ENCODE data around the gene PTH1R.

Gene PTH1R

GRCh38 chr3:46877406-46878125, at the start of gene PTH1R:
Gene PTH1R (plus strand): TSS chr3:46877721. CDS start chr3:46883560, 5,839 bp downstream.
- H3K9me3 Mint-ChIP-seq: no peaks in the 10 kb centered on the region
- H3K27me3 Mint-ChIP-seq: peaks cover 22 to 28% of the 10 kb centered on the region in 2 donors
- ATAC-seq (replicated peaks) (no peak), DNase-seq (no peak)
- H3K4me3 Mint-ChIP-seq: no peak within 1 kb of the TSS
- H3K27ac Mint-ChIP-seq: no peak within 1 kb of the TSS
- H3K36me3 Mint-ChIP-seq: no peaks in the 10 kb centered on the region
- peaks cover 21 to 35% of the 10 kb centered on the region in 2 donors for H3K4me1 Mint-ChIP-seq

DNA sequence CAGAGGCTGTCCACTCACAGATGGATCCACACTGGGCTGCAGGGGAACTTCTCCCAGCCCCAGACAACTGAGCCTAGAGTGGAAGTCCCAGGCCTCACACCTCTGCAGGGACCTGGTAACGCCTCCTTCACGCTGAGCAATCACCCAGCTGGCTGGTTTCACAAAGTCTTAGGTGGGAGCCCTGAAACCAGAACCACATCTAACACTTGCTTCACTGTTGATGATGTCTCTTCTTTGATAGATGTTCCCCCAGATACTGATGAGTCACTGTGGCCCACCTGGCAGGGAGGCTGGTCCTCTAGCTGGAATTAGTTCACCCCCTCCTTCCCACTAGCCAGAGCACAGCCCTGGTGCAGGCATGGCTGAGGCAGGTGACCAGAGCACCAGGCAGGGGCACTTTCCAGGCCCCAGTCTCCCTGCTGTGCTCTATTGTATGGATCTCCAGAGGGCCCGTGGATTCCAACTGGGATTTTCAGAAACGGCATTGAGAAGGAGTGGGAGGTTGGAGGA, 47.8 kb upstream of the PTH1R start:
- peaks cover 0 to 4% of the 10 kb centered on the region in 2 donors for H3K27me3 Mint-ChIP-seq
- DNase-seq (no peak), ATAC-seq (replicated peaks) (peak; percentile 59 to 69)
- H3K27ac Mint-ChIP-seq: no peak overlapping the region
- H3K36me3 Mint-ChIP-seq: peaks cover 1 to 2% of the 10 kb centered on the region in 2 donors
- no peaks in the 10 kb centered on the region for H3K9me3 Mint-ChIP-seq
- H3K4me3 Mint-ChIP-seq: no peak overlapping the region
- no peaks in the 10 kb centered on the region for H3K4me1 Mint-ChIP-seq

DNA sequence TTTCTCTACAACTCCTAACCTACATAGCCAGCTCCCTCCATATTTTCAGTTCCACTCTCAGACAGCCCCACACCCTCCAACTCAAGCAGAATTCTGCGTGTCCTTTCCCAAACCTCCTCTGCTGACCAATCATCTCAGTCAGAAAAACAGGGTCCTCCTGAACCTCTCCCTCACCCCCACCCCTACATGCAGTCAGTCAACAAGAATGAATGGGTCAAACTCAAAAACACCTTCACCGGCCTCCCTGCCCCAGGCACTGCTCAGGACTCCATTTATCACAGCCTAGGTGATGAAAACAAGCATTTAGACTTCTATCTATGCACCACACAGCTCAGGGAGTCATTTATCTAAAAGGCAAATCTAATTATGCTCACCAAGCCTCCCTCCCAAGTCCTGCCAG, 46.7 kb upstream of the PTH1R start:
- Mint-ChIP-seq H3K27ac (no peak overlapping the region), H3K9me3 (no peaks in the 10 kb centered on the region), H3K4me3 (no peak overlapping the region), H3K27me3 (peaks cover 0 to 4% of the 10 kb centered on the region in 2 donors), H3K4me1 (no peaks in the 10 kb centered on the region), H3K36me3 (peaks cover 2 to 4% of the 10 kb centered on the region in 2 donors)
- ATAC-seq (replicated peaks) (no peak), DNase-seq (no peak)

- ATAC-seq (replicated peaks) (no peak), DNase-seq (no peak)
- no peaks in the 10 kb centered on the region for H3K4me1 Mint-ChIP-seq
- H3K4me3 Mint-ChIP-seq: no peak overlapping the region
- H3K27ac Mint-ChIP-seq: no peak overlapping the region
- no peaks in the 10 kb centered on the region for H3K9me3 Mint-ChIP-seq
- H3K36me3 Mint-ChIP-seq: peaks cover 2 to 4% of the 10 kb centered on the region in 2 donors
- peaks cover 0 to 4% of the 10 kb centered on the region in 2 donors for H3K27me3 Mint-ChIP-seq
Observed at GRCh38 chr3:46831316-46831715, 46.2 kb upstream of the PTH1R start.

DNA sequence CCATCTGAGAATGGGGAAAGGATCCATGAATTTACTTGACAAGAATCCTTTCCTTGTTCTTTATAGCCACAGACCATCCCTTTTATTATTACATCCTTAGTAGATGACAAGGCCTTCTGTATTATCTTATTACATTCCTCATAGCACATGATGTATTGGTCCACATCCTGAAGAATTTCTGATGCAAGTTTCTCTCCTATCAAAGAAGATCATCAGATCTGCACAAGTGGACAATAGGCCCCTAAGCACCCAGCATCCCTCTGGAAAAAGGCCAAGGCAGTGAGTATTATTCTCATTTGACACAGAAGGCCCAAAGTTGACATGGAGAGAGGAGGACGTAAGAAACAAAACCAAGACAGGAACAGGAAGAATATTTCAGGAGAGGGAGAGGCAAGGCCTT, 45.7 kb upstream of the PTH1R start:
- Mint-ChIP-seq H3K9me3 (no peaks in the 10 kb centered on the region), H3K27me3 (no peaks in the 10 kb centered on the region), H3K4me3 (no peak overlapping the region), H3K4me1 (no peaks in the 10 kb centered on the region), H3K36me3 (peaks cover 2 to 4% of the 10 kb centered on the region in 2 donors), H3K27ac (no peak overlapping the region)
- ATAC-seq (replicated peaks): no peak
- DNase-seq: no peak

DNA sequence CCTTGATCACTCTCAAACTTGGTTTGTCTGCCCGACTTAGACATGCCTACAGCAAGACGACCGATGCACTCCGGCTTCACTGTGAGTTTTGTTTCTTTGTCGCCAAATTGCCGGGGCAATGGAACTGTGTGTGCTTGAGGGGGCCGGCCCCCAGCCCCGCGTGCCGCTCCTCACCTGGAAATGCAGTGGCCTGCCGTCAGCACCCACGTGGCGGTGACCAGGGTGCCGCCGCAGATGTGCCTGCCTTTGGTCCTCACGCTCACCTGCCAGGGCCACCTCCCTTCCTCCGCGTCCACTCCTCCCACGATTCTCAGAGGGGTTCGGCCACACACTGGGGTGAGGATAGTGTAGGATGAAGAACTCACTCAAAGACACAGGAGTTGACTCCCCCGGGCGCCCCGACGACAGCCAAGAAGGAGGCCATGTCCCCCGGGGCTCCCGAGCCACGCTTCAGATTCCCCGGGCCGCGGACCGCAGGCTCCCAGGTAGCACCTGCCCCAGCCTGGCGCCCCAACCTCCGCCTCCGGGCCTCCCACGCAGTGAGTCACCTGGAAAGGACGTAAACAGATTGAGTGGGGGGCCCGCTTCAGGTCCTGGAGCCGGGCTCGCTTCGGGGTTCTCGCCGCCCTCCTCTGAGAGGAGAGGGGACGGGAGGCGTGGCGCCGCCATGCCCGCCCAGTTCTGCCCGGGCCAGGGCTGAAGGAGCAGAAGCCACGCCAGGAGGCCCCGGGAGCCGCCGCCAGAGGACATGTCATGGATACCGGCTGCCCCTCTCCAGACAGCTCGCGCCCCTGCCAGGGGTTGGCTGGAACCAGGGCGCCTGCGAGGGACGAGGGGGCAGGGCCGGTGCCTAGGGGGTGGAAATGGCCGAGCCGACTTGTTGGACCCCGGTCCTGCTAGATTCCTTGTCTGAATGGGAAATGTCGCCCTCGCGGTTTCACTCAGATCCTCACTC, 43.9 kb upstream of the PTH1R start:
- H3K27ac Mint-ChIP-seq: no peak overlapping the region
- no peaks in the 10 kb centered on the region for H3K27me3 Mint-ChIP-seq
- DNase-seq (no peak), ATAC-seq (replicated peaks) (no peak)
- H3K4me1 Mint-ChIP-seq: no peaks in the 10 kb centered on the region
- no peak overlapping the region for H3K4me3 Mint-ChIP-seq
- peaks cover 11 to 18% of the 10 kb centered on the region in 2 donors for H3K36me3 Mint-ChIP-seq
- H3K9me3 Mint-ChIP-seq: peaks cover 4 to 13% of the 10 kb centered on the region in 2 donors

DNA sequence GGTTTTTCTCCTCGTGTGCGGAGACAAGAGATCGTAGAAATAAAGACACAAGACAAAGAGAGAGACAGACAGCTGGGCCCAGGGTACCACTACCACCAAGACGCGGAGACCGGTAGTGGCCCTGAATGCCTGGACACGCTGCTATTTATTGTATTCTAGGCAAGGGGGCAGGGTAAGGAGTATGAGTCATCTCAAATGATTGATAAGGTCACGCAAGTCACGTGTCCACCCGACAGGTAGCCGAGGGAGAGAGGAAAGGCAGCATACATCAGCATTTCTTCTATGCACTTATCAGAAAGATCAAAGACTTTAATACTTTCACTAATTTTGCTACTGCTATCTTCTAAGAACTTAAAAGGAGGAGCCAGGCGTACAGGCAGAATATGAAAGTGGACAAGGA, 42.5 kb upstream of the PTH1R start:
- H3K4me3 Mint-ChIP-seq: no peak overlapping the region
- H3K27ac Mint-ChIP-seq: no peak overlapping the region
- ATAC-seq (replicated peaks) (no peak), DNase-seq (no peak)
- H3K4me1 Mint-ChIP-seq: no peaks in the 10 kb centered on the region
- H3K27me3 Mint-ChIP-seq: no peaks in the 10 kb centered on the region
- peaks cover 9 to 22% of the 10 kb centered on the region in 2 donors for H3K9me3 Mint-ChIP-seq
- peaks cover 14 to 26% of the 10 kb centered on the region in 2 donors for H3K36me3 Mint-ChIP-seq

DNA sequence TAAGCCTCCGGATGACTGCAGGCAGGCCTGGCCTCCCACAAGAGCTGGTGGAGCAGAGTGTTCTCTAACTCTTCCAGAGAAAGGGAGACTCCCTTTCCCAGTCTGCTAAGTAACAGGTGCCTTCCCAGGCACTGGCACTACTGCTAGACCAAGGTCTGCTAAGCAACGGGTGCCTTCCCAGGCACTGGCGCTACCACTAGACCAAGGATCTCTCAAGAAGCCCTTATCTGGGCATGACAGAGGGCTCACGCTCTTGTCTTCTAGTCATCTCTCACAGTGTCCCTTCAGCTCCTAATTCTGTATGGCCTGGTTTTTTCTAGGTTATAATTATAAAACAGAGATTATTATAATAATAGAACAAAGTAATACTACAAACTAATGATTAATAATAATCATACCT, 42.0 kb upstream of the PTH1R start:
- Mint-ChIP-seq H3K9me3 (peaks cover 11 to 26% of the 10 kb centered on the region in 2 donors), H3K4me3 (no peak overlapping the region), H3K4me1 (no peaks in the 10 kb centered on the region), H3K27me3 (no peaks in the 10 kb centered on the region), H3K36me3 (peaks cover 14 to 29% of the 10 kb centered on the region in 2 donors), H3K27ac (no peak overlapping the region)
- ATAC-seq (replicated peaks): no peak
- DNase-seq: no peak

DNA sequence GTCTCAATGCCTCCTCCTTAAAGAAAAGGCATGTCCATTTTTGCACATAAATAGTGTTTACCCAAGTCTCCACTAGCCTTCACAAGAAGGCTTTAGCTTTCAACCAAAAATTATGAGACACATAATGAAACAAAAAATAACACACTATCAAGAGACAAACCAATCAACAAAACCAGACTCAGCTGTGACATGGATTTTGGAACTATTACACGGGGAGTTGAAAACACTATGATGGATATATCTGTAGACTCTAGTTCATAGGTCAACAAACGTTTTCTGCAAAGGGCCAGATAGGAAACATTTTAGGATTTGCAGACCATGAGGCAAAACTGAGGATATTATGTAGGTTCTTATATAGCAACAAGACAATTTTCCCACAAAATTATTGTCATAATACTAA, 39.2 kb upstream of the PTH1R start:
- no peak for ATAC-seq (replicated peaks)
- Mint-ChIP-seq H3K9me3 (peaks cover 24 to 35% of the 10 kb centered on the region in 2 donors), H3K27me3 (no peaks in the 10 kb centered on the region), H3K4me3 (no peak overlapping the region), H3K36me3 (peaks cover 18 to 37% of the 10 kb centered on the region in 2 donors), H3K4me1 (no peaks in the 10 kb centered on the region), H3K27ac (no peak overlapping the region)
- no peak for DNase-seq

DNA sequence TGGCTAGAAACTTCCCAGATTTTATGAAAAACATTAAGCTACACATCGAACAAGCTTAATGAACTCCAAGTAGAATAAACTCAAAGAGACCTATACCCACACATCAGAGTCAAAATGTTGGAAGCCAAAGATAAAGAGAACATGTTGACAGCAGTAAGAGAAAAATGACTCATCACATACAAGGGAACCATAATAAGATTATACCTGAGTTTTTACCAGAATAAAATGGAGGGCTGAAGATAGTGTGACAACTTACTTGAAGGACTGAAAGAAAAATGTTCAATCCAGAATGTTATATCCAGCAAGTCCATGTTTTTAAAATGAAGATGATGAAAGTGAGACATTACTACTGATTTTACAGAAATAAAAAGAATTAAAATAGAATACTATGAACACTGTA, 37.0 kb upstream of the PTH1R start:
- no peaks in the 10 kb centered on the region for H3K27me3 Mint-ChIP-seq
- ATAC-seq (replicated peaks): no peak
- H3K4me3 Mint-ChIP-seq: no peak overlapping the region
- no peak for DNase-seq
- H3K9me3 Mint-ChIP-seq: peaks cover 24 to 35% of the 10 kb centered on the region in 2 donors
- peaks cover 3 to 7% of the 10 kb centered on the region in 2 donors for H3K4me1 Mint-ChIP-seq
- peaks cover 16 to 33% of the 10 kb centered on the region in 2 donors for H3K36me3 Mint-ChIP-seq
- H3K27ac Mint-ChIP-seq: no peak overlapping the region

DNA sequence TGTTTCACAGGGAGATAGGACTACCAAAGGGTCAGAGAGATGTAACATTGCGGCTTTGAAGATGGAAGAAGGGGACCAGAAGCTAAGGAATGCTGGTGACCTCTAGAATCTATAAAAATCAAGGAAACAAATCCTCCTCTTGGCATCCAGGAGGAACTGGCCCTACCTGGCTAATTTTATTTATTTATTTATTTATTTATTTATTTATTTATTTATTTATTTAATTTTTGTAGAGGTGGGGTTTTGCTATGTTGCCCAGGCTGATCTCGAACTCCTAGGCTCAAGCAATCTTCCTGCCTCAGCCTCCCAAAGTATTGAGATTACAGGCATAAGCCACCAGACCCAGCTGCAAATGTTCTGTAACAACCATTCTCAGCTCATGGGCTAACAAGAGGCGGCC, 34.0 kb upstream of the PTH1R start:
- Mint-ChIP-seq H3K36me3 (peaks cover 7 to 20% of the 10 kb centered on the region in 2 donors), H3K27me3 (no peaks in the 10 kb centered on the region), H3K27ac (no peak overlapping the region), H3K4me3 (no peak overlapping the region), H3K4me1 (peaks cover 9 to 16% of the 10 kb centered on the region in 2 donors), H3K9me3 (peaks cover 20 to 24% of the 10 kb centered on the region in 2 donors)
- ATAC-seq (replicated peaks) (no peak), DNase-seq (no peak)

DNA sequence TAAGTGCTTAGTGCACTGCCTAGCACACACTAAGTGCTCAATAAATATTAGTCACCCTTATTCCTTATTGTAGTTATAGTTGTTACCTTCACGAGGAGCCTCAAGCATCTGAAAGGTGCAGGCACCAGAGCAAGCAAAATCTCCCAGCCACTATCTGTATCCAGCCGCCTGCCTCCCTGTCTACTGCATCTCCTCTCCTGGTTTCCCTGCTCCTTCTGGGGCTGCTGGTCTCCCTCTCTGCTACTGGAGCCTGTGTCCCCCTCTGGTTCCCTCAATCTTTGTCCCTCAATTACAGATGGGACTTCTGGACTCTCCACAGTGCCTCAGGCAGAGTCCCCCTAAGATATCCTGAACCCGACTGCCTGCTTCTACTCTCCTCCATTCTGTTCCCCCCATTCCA, 33.1 kb upstream of the PTH1R start:
- no peak for DNase-seq
- Mint-ChIP-seq H3K9me3 (peaks cover 16% of the 10 kb centered on the region in 2 donors), H3K27ac (no peak overlapping the region), H3K27me3 (no peaks in the 10 kb centered on the region), H3K36me3 (peaks cover 4 to 14% of the 10 kb centered on the region in 2 donors), H3K4me3 (peak overlapping the region; percentile 26 to 42), H3K4me1 (peaks cover 9 to 16% of the 10 kb centered on the region in 2 donors)
- ATAC-seq (replicated peaks): no peak

DNA sequence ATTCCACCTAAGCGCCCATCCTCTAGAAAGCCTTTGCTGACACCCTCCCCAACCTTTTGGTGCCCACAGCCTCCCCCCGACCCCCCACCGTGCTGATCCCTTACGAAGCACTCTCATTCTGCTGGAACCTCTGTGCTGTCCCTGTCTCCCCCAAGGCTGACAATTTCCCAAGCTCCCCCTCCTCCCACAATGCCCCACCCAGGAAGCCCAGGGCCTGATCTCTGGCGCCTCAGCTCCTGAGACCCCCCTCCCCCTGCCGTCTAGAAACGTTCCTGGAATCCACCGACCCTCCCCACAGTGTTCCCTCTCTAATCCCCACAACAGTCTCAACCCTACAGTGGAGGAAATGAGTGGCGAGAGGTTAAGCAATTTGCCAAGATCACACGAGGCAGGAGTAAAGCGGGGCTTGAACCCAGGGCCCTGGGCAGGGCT, 32.6 kb upstream of the PTH1R start:
- ATAC-seq (replicated peaks) (no peak), DNase-seq (no peak)
- H3K27me3 Mint-ChIP-seq: no peaks in the 10 kb centered on the region
- H3K27ac Mint-ChIP-seq: peak overlapping the region; percentile 94
- H3K9me3 Mint-ChIP-seq: peaks cover 15 to 16% of the 10 kb centered on the region in 2 donors
- H3K36me3 Mint-ChIP-seq: peaks cover 4 to 13% of the 10 kb centered on the region in 2 donors
- peaks cover 9 to 16% of the 10 kb centered on the region in 2 donors for H3K4me1 Mint-ChIP-seq
- peak overlapping the region; percentile 88 to 92 for H3K4me3 Mint-ChIP-seq

DNA sequence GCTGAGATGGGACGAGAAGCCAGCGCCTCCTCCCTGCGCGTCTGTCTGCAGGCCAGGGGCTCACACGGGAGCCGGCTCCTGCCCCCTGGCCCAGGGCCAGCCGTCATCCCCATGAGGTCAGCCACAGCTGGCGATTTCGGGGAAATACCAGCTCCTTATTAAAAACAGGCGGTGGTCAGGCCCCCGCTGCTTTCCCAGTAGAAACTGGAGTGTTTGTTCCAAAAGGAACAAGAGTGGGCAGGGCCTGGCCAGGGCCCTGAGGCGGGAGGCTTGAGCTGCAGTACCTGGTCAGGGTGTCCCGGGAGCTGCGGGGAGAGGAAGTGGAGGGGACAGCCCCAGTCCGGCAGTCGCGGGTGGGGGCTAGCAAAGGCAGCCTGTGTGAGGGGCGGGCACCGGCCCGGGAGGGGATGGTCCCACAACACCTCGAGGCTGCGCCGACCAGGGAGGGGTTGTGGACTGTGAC, 32.1 kb upstream of the PTH1R start:
- Mint-ChIP-seq H3K4me3 (peak overlapping the region; percentile 88 to 92), H3K27ac (peak overlapping the region; percentile 94), H3K9me3 (peaks cover 10 to 13% of the 10 kb centered on the region in 2 donors), H3K4me1 (peaks cover 9 to 16% of the 10 kb centered on the region in 2 donors), H3K36me3 (peaks cover 4 to 8% of the 10 kb centered on the region in 2 donors), H3K27me3 (no peaks in the 10 kb centered on the region)
- ATAC-seq (replicated peaks) (peak; percentile 68 to 75), DNase-seq (no peak)

Measured in stimulated activated naive B cell treated with anti-CD40 and anti-IgM and Interleukin-4, amounts not matched to agents 10 μg/mL and 1 μg/mL and 100 μg/mL, for 72 hours (primary cell).